Measurements from ENCODE around the gene CCNQ.

The CCNQ gene

GRCh38 chrX:153593811-153594500 lies 5.0 kb downstream of the CCNQ start:
- TF ChIP-seq ZNF8 (CRISPR knock-in tag; IDR thresholded peaks at IDR 0.05) (no peak), CSRNP3 (CRISPR knock-in tag; IDR thresholded peaks at IDR 0.05) (no peak), RARB (CRISPR knock-in tag; IDR thresholded peaks at IDR 0.05) (no peak), ZC3H10 (CRISPR knock-in tag; IDR thresholded peaks at IDR 0.05) (no peak), TOX (CRISPR knock-in tag; IDR thresholded peaks at IDR 0.05; ENCODE audit: borderline replicate concordance) (no peak), ZNF565 (CRISPR knock-in tag; conservative IDR thresholded peaks at IDR 0.05; ENCODE audit: low read depth) (no peak), ZFP30 (CRISPR knock-in tag; IDR thresholded peaks at IDR 0.05) (no peak), BACH2 (CRISPR knock-in tag; IDR thresholded peaks at IDR 0.05; ENCODE audit: borderline replicate concordance) (no peak), ZNF70 (CRISPR knock-in tag; IDR thresholded peaks at IDR 0.05) (no peak), SNAI2 (CRISPR knock-in tag; IDR thresholded peaks at IDR 0.05) (no peak), ARNTL (CRISPR knock-in tag; IDR thresholded peaks at IDR 0.05; ENCODE audit: borderline replicate concordance, low read depth) (no peak), GLIS3 (CRISPR knock-in tag; IDR thresholded peaks at IDR 0.05) (no peak), CREB5 (CRISPR knock-in tag; IDR thresholded peaks at IDR 0.05; ENCODE audit: low read depth) (no peak)
- TF ChIP-seq, protein P1, sequence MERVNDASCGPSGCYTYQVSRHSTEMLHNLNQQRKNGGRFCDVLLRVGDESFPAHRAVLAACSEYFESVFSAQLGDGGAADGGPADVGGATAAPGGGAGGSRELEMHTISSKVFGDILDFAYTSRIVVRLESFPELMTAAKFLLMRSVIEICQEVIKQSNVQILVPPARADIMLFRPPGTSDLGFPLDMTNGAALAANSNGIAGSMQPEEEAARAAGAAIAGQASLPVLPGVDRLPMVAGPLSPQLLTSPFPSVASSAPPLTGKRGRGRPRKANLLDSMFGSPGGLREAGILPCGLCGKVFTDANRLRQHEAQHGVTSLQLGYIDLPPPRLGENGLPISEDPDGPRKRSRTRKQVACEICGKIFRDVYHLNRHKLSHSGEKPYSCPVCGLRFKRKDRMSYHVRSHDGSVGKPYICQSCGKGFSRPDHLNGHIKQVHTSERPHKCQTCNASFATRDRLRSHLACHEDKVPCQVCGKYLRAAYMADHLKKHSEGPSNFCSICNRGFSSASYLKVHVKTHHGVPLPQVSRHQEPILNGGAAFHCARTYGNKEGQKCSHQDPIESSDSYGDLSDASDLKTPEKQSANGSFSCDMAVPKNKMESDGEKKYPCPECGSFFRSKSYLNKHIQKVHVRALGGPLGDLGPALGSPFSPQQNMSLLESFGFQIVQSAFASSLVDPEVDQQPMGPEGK (CRISPR knock-in tag; IDR thresholded peaks at IDR 0.05; ENCODE audit: borderline replicate concordance): no peak
- ATAC-seq: no peak

- no peak for TF ChIP-seq ZFP3 (CRISPR knock-in tag; IDR thresholded peaks at IDR 0.05)
- TF ChIP-seq TCF4 (CRISPR knock-in tag; IDR thresholded peaks at IDR 0.05; ENCODE audit: borderline replicate concordance): peak; percentile 44; the same call in 1 of the 2 replicates
- peak; percentile 20; the same call in 1 of the 3 replicates for ATAC-seq
Measured at GRCh38 chrX:153592966-153593688, 5.8 kb downstream of the CCNQ start.

DNA sequence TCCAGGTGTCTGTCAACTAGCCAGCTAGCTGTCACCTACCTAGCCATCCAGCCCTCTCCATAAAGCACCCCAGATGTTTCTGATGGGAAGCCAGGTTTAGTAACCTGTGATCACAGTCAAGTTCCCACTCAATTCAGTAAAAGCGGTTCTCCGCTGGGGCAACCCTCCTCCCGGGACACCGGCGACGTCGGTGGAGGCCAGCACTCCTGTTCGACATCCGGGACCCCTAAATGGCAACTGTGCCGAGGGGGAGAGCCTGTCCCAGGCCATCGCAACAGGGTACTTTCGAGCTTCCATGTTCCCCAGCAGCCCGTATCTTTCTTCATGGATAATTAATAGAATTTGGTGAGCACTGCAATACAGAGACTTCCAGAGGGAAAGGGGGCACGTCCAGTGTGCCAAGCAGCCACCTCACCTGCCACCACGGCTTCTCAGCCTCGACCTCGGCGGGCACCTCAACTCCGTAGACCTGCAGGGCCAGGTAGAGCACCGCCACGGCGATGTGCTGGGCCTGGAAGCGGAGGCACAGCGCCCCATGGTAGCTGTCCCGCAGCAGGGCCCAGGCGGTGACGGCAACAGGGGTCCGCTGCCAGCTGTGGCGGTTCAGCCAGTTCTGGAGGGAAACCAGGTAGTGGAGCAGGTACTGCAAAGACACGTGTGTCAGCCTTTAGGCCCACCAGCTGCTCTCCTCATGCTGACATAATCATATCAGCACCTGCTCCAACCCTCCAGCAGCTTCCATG lies 6.7 kb downstream of the CCNQ start:
- no peak for ATAC-seq
- TF ChIP-seq ZNF565 (CRISPR knock-in tag; conservative IDR thresholded peaks at IDR 0.05; ENCODE audit: low read depth) (no peak), PPARA (CRISPR knock-in tag; IDR thresholded peaks at IDR 0.05; ENCODE audit: borderline replicate concordance) (no peak), TCF4 (CRISPR knock-in tag; IDR thresholded peaks at IDR 0.05; ENCODE audit: borderline replicate concordance) (no peak), BACH2 (CRISPR knock-in tag; IDR thresholded peaks at IDR 0.05; ENCODE audit: borderline replicate concordance) (no peak), ARNTL (CRISPR knock-in tag; IDR thresholded peaks at IDR 0.05; ENCODE audit: borderline replicate concordance, low read depth) (no peak), CSDC2 (CRISPR knock-in tag; IDR thresholded peaks at IDR 0.05) (no peak), CSRNP3 (CRISPR knock-in tag; IDR thresholded peaks at IDR 0.05) (no peak), ZNF70 (CRISPR knock-in tag; IDR thresholded peaks at IDR 0.05) (no peak), CREB5 (CRISPR knock-in tag; IDR thresholded peaks at IDR 0.05; ENCODE audit: low read depth) (no peak), RARB (CRISPR knock-in tag; IDR thresholded peaks at IDR 0.05) (no peak), ISL1 (CRISPR knock-in tag; IDR thresholded peaks at IDR 0.05) (no peak), TOX (CRISPR knock-in tag; IDR thresholded peaks at IDR 0.05; ENCODE audit: borderline replicate concordance) (no peak), GLIS3 (CRISPR knock-in tag; IDR thresholded peaks at IDR 0.05) (no peak)
- TF ChIP-seq, protein P1 (CRISPR knock-in tag; IDR thresholded peaks at IDR 0.05; ENCODE audit: borderline replicate concordance): no peak
- TF ChIP-seq, protein P2, sequence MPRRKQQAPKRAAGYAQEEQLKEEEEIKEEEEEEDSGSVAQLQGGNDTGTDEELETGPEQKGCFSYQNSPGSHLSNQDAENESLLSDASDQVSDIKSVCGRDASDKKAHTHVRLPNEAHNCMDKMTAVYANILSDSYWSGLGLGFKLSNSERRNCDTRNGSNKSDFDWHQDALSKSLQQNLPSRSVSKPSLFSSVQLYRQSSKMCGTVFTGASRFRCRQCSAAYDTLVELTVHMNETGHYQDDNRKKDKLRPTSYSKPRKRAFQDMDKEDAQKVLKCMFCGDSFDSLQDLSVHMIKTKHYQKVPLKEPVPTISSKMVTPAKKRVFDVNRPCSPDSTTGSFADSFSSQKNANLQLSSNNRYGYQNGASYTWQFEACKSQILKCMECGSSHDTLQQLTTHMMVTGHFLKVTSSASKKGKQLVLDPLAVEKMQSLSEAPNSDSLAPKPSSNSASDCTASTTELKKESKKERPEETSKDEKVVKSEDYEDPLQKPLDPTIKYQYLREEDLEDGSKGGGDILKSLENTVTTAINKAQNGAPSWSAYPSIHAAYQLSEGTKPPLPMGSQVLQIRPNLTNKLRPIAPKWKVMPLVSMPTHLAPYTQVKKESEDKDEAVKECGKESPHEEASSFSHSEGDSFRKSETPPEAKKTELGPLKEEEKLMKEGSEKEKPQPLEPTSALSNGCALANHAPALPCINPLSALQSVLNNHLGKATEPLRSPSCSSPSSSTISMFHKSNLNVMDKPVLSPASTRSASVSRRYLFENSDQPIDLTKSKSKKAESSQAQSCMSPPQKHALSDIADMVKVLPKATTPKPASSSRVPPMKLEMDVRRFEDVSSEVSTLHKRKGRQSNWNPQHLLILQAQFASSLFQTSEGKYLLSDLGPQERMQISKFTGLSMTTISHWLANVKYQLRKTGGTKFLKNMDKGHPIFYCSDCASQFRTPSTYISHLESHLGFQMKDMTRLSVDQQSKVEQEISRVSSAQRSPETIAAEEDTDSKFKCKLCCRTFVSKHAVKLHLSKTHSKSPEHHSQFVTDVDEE (CRISPR knock-in tag; IDR thresholded peaks at IDR 0.05): no peak
